ENCODE data around the gene CDH4.

The CDH4 gene

GRCh38 chr20:61634376-61635145 lies 382.5 kb downstream of the CDH4 start:
- H3K9me3 ChIP-seq (ENCODE audit: insufficient read depth, low read length, severe bottlenecking): no peaks in the 10 kb centered on the region
- H2AFZ ChIP-seq (ENCODE audit: low read depth, low read length): no peak overlapping the region
- no peak overlapping the region for H3K27ac ChIP-seq (ENCODE audit: low read length)
- H3K4me2 ChIP-seq (ENCODE audit: insufficient read depth, low read length): no peak overlapping the region
- no peak overlapping the region for H3K4me3 ChIP-seq (ENCODE audit: low read depth in 1 of 2, low read length in 2 of 2)
- H3K9ac ChIP-seq (ENCODE audit: low read depth, low read length): no peak overlapping the region
- ATAC-seq (ENCODE audit: insufficient read depth, low read depth) (no peak), DNase-seq (no peak)
- peaks cover 9% of the 10 kb centered on the region; the same call in 1 of the 2 replicates for H4K20me1 ChIP-seq (ENCODE audit: insufficient read depth, low read length)
- H3K79me2 ChIP-seq (ENCODE audit: insufficient read depth, low read length): no peaks in the 10 kb centered on the region
- H3K4me1 ChIP-seq (ENCODE audit: insufficient read depth, low read length): no peaks in the 10 kb centered on the region
- H3K36me3 ChIP-seq (ENCODE audit: insufficient read depth, low read length): no peaks in the 10 kb centered on the region
- peaks cover 17% of the 10 kb centered on the region for H3K27me3 ChIP-seq (ENCODE audit: insufficient read depth, low read length, poor library complexity)
- no peak for TF ChIP-seq EZH2 (IDR thresholded peaks at IDR 0.05; ENCODE audit: borderline replicate concordance, low read depth, low read length, severe bottlenecking)
- TF ChIP-seq, protein P1, sequence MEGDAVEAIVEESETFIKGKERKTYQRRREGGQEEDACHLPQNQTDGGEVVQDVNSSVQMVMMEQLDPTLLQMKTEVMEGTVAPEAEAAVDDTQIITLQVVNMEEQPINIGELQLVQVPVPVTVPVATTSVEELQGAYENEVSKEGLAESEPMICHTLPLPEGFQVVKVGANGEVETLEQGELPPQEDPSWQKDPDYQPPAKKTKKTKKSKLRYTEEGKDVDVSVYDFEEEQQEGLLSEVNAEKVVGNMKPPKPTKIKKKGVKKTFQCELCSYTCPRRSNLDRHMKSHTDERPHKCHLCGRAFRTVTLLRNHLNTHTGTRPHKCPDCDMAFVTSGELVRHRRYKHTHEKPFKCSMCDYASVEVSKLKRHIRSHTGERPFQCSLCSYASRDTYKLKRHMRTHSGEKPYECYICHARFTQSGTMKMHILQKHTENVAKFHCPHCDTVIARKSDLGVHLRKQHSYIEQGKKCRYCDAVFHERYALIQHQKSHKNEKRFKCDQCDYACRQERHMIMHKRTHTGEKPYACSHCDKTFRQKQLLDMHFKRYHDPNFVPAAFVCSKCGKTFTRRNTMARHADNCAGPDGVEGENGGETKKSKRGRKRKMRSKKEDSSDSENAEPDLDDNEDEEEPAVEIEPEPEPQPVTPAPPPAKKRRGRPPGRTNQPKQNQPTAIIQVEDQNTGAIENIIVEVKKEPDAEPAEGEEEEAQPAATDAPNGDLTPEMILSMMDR (IDR thresholded peaks at IDR 0.05; ENCODE audit: borderline replicate concordance, extremely low read depth, low read length, poor library complexity, severe bottlenecking): no peak

GRCh38 chr20:61635721-61636455 lies 383.8 kb downstream of the CDH4 start:
- Histone ChIP-seq H3K27me3 (ENCODE audit: insufficient read depth, low read length, poor library complexity) (peaks cover 17% of the 10 kb centered on the region), H2AFZ (ENCODE audit: low read depth, low read length) (no peak overlapping the region), H4K20me1 (ENCODE audit: insufficient read depth, low read length) (peaks cover 6% of the 10 kb centered on the region; the same call in 1 of the 2 replicates), H3K36me3 (ENCODE audit: insufficient read depth, low read length) (no peaks in the 10 kb centered on the region), H3K9me3 (ENCODE audit: insufficient read depth, low read length, severe bottlenecking) (no peaks in the 10 kb centered on the region), H3K27ac (ENCODE audit: low read length) (no peak overlapping the region), H3K4me3 (ENCODE audit: low read depth in 1 of 2, low read length in 2 of 2) (no peak overlapping the region), H3K9ac (ENCODE audit: low read depth, low read length) (no peak overlapping the region), H3K4me2 (ENCODE audit: insufficient read depth, low read length) (no peak overlapping the region), H3K79me2 (ENCODE audit: insufficient read depth, low read length) (no peaks in the 10 kb centered on the region), H3K4me1 (ENCODE audit: insufficient read depth, low read length) (no peaks in the 10 kb centered on the region)
- ATAC-seq (ENCODE audit: insufficient read depth, low read depth) (no peak), DNase-seq (no peak)
- TF ChIP-seq, protein P1 (IDR thresholded peaks at IDR 0.05; ENCODE audit: borderline replicate concordance, extremely low read depth, low read length, poor library complexity, severe bottlenecking): no peak
- TF ChIP-seq EZH2 (IDR thresholded peaks at IDR 0.05; ENCODE audit: borderline replicate concordance, low read depth, low read length, severe bottlenecking): no peak

- Histone ChIP-seq H3K4me2 (ENCODE audit: insufficient read depth, low read length) (no peak overlapping the region), H3K27ac (ENCODE audit: low read length) (no peak overlapping the region), H3K9ac (ENCODE audit: low read depth, low read length) (no peak overlapping the region), H2AFZ (ENCODE audit: low read depth, low read length) (no peak overlapping the region), H3K27me3 (ENCODE audit: insufficient read depth, low read length, poor library complexity) (peaks cover 17% of the 10 kb centered on the region), H3K4me3 (ENCODE audit: low read depth in 1 of 2, low read length in 2 of 2) (no peak overlapping the region), H4K20me1 (ENCODE audit: insufficient read depth, low read length) (peaks cover 6% of the 10 kb centered on the region; the same call in 1 of the 2 replicates), H3K4me1 (ENCODE audit: insufficient read depth, low read length) (no peaks in the 10 kb centered on the region), H3K36me3 (ENCODE audit: insufficient read depth, low read length) (no peaks in the 10 kb centered on the region), H3K79me2 (ENCODE audit: insufficient read depth, low read length) (no peaks in the 10 kb centered on the region), H3K9me3 (ENCODE audit: insufficient read depth, low read length, severe bottlenecking) (no peaks in the 10 kb centered on the region)
- TF ChIP-seq EZH2 (IDR thresholded peaks at IDR 0.05; ENCODE audit: borderline replicate concordance, low read depth, low read length, severe bottlenecking): no peak
- TF ChIP-seq, protein P1 (IDR thresholded peaks at IDR 0.05; ENCODE audit: borderline replicate concordance, extremely low read depth, low read length, poor library complexity, severe bottlenecking): no peak
- ATAC-seq (ENCODE audit: insufficient read depth, low read depth) (no peak), DNase-seq (no peak)
Measured at GRCh38 chr20:61636531-61637116, 384.6 kb downstream of the CDH4 start.
